Vagina (tissue), 2 donors: ENCODE results near the gene NFIA. TPM values are rescaled to one million over a fixed set of nuclear protein-coding genes. Genes with fewer than 3 reads are reported as not detected.

Experiments
- DNase-seq, 2 donors: peaks; one replicate each; pipeline ENCODE4 v3.0.0-alpha.2; 2017; ENCODE audit errors: extremely low spot score in 2 of 2
- H3K27ac ChIP-seq: fragments of 200-600 bp; sonication (generic); one replicate; pipeline ENCODE4 v1.5.1; 2019
- H3K27me3 ChIP-seq: fragments of 200-600 bp; sonication (generic); one replicate; pipeline ENCODE4 v1.5.1; 2019
- H3K36me3 ChIP-seq, 2 donors: fragments of 200-600 bp; sonication (generic); one replicate each; pipeline ENCODE4 v1.5.1; 2017 to 2019
- H3K4me1 ChIP-seq: fragments of 200-600 bp; sonication (generic); one replicate; pipeline ENCODE4 v1.5.1; 2019
- H3K4me3 ChIP-seq, 2 donors: fragments of 200-600 bp; sonication (generic); 1 replicate in 1 of 2; 2 replicates in 1 of 2; pipeline ENCODE4 v1.5.1; 2016 to 2019
- H3K9me3 ChIP-seq: fragments of 200-600 bp; sonication (generic); one replicate; pipeline ENCODE4 v1.5.1; 2019
- POLR2A ChIP-seq, 2 donors: fragments of 450-650 bp; IDR thresholded peaks; one replicate each; pipeline ENCODE4 v1.6.1; 2017; ENCODE audit warnings: antibody characterized with exemption in 2 of 2, mild to moderate bottlenecking in 2 of 2, moderate library complexity in 2 of 2
- POLR2AphosphoS5 ChIP-seq, 2 donors: sonication (generic); formaldehyde crosslinking; IDR thresholded peaks; one replicate each; pipeline ENCODE4 v1.9.0; 2017; ENCODE audit warnings: antibody characterized with exemption in 2 of 2, mild to moderate bottlenecking in 2 of 2, low read depth in 1 of 2; ENCODE audit not compliant: insufficient read depth in 1 of 2
- intact Hi-C: fragments of 100-400 bp; cut with DNase I; formaldehyde crosslinking; loops from one replicate; pipeline ENCODE4 v1.15.1; 2023
- total RNA-seq: library from RNA; depleted of rRNA; stranded (reverse); fragments of >200 nt; gene quantifications from one replicate; pipeline ENCODE4 v1.2.3, GENCODE V29; 2016
- TF ChIP-seq, protein P1 (sequence below), 3 experiments: fragments of 450-650 bp in 2 of 3; fragments of 200-600 bp in 1 of 3; sonication (generic) in 1 of 3; IDR thresholded peaks; one replicate each; pipeline ENCODE4 v1.5.1; 2017 to 2019; ENCODE audit warnings: antibody characterized with exemption in 3 of 3, mild to moderate bottlenecking in 2 of 3, moderate library complexity in 2 of 3

NFIA gene
- total RNA-seq, 1 donor from 2014 or later = 59.2 TPM

DNA sequence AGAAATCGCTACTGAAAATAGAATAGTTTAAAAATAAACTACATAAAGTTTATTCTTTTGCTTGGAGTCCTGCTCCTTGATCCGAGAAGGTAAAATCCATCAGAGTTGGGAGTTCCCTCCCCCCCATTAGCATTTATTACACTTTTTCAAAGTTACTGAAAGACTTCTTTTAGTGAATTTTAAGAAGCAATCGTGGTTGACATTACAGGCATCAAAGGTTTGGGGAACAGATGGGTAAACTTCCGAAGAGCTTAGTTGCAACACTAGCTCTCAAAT lies 31.0 kb upstream of the NFIA start:
- Histone ChIP-seq H3K27me3 (no peaks in the 10 kb centered on the region), H3K4me3 (peak overlapping the region; percentile 76 to 97), H3K4me1 (peaks cover 38% of the 10 kb centered on the region), H3K9me3 (no peaks in the 10 kb centered on the region), H3K27ac (peak overlapping the region; percentile 97), H3K36me3 (no peaks in the 10 kb centered on the region)
- intact Hi-C loops = loop anchor here (2.0 to 10.0 kb wide), 4 partner anchors 29 to 593 kb away; no protein-coding TSS in a partner anchor
- no peak for DNase-seq
- TF ChIP-seq POLR2AphosphoS5 (IDR thresholded peaks at IDR 0.05; ENCODE audit: insufficient read depth in 1 of 2, low read depth in 1 of 2) (no peak), POLR2A (IDR thresholded peaks at IDR 0.05) (no peak)
- TF ChIP-seq, protein P1, sequence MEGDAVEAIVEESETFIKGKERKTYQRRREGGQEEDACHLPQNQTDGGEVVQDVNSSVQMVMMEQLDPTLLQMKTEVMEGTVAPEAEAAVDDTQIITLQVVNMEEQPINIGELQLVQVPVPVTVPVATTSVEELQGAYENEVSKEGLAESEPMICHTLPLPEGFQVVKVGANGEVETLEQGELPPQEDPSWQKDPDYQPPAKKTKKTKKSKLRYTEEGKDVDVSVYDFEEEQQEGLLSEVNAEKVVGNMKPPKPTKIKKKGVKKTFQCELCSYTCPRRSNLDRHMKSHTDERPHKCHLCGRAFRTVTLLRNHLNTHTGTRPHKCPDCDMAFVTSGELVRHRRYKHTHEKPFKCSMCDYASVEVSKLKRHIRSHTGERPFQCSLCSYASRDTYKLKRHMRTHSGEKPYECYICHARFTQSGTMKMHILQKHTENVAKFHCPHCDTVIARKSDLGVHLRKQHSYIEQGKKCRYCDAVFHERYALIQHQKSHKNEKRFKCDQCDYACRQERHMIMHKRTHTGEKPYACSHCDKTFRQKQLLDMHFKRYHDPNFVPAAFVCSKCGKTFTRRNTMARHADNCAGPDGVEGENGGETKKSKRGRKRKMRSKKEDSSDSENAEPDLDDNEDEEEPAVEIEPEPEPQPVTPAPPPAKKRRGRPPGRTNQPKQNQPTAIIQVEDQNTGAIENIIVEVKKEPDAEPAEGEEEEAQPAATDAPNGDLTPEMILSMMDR (IDR thresholded peaks at IDR 0.05) = no peak

DNA sequence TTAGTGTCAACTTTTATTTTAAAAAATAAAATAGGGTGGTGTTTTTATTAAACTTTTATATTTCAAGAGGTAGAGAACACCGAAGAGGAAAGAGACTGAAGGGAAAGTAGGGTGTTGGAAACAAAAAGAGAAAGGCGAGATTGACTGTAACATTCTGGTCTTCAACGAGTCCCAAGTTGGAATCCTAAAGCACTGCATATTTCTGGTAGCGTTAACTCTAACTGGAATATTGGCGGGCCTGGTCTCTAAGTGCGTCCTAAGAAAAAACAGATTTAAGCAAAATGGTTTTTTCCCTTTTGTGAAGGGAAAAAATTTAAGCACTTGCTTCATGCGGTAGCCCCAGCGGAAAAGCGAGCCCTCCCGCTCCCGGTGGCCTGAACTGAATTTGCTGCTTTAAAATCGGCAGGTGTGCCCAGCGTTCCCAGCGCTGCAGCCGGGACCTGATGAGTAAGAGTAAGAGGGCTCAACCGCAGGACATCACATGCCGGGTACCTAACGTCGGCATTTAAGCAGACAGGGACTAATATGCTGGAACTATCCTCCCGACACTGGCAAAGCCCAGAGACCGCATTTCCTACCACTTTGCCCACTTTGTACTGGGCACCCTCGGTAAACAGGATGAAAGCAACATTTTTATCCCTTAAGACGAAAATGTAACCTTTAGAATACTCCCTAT lies 30.5 kb upstream of the NFIA start:
- H3K27me3 ChIP-seq = no peaks in the 10 kb centered on the region
- intact Hi-C loops = loop anchor here (2.0 to 10.0 kb wide), 4 partner anchors 29 to 593 kb away; no protein-coding TSS in a partner anchor
- H3K36me3 ChIP-seq = no peaks in the 10 kb centered on the region
- peaks cover 42% of the 10 kb centered on the region for H3K4me1 ChIP-seq
- H3K27ac ChIP-seq = peak overlapping the region; percentile 97
- DNase-seq = no peak
- TF ChIP-seq, protein P1 (IDR thresholded peaks at IDR 0.05) = no peak
- TF ChIP-seq POLR2AphosphoS5 (IDR thresholded peaks at IDR 0.05; ENCODE audit: insufficient read depth in 1 of 2, low read depth in 1 of 2) (no peak), POLR2A (IDR thresholded peaks at IDR 0.05) (no peak)
- no peaks in the 10 kb centered on the region for H3K9me3 ChIP-seq
- no peak overlapping the region for H3K4me3 ChIP-seq

DNA sequence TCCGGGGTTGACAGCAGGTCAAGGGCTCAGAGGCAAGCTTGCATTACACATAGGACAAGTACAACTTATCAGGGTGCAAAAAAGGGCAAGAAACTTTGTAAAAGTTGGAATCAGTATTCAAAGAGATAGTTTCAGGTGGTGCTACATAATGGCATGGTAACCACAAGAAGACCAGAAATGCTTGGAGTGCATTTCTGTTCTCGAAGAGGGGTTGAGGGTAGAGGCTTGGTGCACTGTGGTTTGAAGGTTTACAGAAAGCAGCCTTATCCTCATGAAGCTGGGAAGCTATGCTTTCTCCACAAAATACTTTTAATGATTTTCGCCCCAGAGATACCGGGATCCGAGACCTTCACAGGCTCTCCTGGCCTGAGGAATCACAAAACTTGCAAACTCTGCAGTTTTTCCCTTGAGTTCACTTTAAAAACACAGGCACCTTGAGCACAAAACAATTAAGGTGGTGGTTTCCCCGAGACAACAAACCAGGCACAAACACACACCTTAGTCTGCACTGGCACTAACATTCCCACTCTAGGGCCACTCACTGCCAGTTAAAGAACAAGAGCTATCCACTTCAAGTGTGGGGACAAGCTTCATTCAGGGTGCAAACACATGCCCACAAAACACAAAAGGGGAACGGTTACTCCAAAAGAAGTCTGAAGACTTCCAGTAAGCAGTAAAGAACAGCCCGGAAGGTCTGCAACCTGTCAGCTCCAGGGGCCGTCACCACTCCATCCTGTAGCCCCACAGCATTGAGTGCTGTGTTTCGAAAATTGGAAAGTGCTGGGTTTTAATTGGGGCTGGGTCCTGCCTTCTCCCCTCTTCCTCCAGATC lies 29.8 kb upstream of the NFIA start:
- intact Hi-C loops = loop anchor here (5.0 to 10.0 kb wide), 3 partner anchors 282 to 592 kb away; no protein-coding TSS in a partner anchor
- H3K4me3 ChIP-seq = no peak overlapping the region

DNA sequence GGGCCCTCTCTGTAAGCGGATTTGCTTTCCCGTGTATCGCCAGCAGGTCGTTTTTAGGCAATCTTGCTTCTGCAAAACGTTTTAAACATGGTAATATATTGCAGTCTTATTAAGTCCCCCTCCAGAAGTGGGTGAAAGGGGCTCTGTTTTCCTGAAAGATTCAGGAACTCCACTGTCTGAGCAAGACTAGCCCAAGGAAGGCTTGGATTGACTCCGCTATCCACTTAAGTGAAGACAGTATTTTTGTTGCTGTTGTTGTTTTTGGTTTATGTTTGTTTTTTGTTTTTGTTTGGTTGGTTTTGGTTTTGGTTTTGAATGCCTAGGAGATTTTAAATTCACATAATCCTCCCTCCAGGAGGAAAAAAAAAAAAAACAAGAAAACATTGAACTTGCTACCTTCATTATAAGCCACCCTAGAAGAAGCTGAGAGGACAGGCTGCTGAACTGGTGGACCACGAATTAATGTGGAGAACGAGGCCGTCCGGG lies 29.1 kb upstream of the NFIA start:
- TF ChIP-seq POLR2AphosphoS5 (IDR thresholded peaks at IDR 0.05; ENCODE audit: insufficient read depth in 1 of 2, low read depth in 1 of 2) (no peak), POLR2A (IDR thresholded peaks at IDR 0.05) (no peak)
- TF ChIP-seq, protein P1 (IDR thresholded peaks at IDR 0.05) = no peak
- intact Hi-C loops = loop anchor here (5.0 to 10.0 kb wide), 3 partner anchors 282 to 592 kb away; no protein-coding TSS in a partner anchor
- Histone ChIP-seq H3K36me3 (no peaks in the 10 kb centered on the region), H3K4me1 (peaks cover 44% of the 10 kb centered on the region), H3K27ac (peak overlapping the region; percentile 49), H3K9me3 (no peaks in the 10 kb centered on the region), H3K4me3 (peak overlapping the region; percentile 40 to 49), H3K27me3 (no peaks in the 10 kb centered on the region)
- DNase-seq = no peak

More for the DNA sequence above, 29.8 kb upstream of the NFIA start:
- TF ChIP-seq POLR2A (IDR thresholded peaks at IDR 0.05) (no peak), POLR2AphosphoS5 (IDR thresholded peaks at IDR 0.05; ENCODE audit: insufficient read depth in 1 of 2, low read depth in 1 of 2) (no peak)
- TF ChIP-seq, protein P1 (IDR thresholded peaks at IDR 0.05) = no peak
- Histone ChIP-seq H3K27me3 (no peaks in the 10 kb centered on the region), H3K36me3 (no peaks in the 10 kb centered on the region), H3K4me1 (peaks cover 42% of the 10 kb centered on the region), H3K27ac (no peak overlapping the region), H3K9me3 (no peaks in the 10 kb centered on the region)
- no peak for DNase-seq
